H1 (cell line): Measurements from ENCODE around the gene SF3B3. TPM values are rescaled to one million over a fixed set of nuclear protein-coding genes. Genes with fewer than 3 reads are reported as not detected.

Source experiments
- CTCF ChIA-PET: fragments of 300-600 bp; sonication (Branson Sonifier 250); formaldehyde crosslinking; loops from one replicate; lab custom pipeline; 2021; ENCODE audit not compliant: partially characterized antibody; lab: Charles Lee
- POLR2A ChIA-PET: fragments of 300-600 bp; sonication (Branson Sonifier 250); formaldehyde crosslinking; loops from one replicate; lab custom pipeline; 2021; ENCODE audit warnings: inconsistent platforms; ENCODE audit not compliant: partially characterized antibody; lab: Charles Lee
- DNase-seq, 2 experiments: peaks; one replicate each; pipeline versions ENCODE4 v3.0.0 to v3.0.0-alpha.2; 2010 to 2022; ENCODE audit warnings: low spot score in 2 of 2, low read depth in 1 of 2, mixed read lengths in 1 of 2
- FAIRE-seq: peaks from 2 replicates; lab custom pipeline; 2011; peaks lifted over from hg19 to GRCh38; lab: Jason Lieb, UNC
- H2AFZ ChIP-seq: 2 replicates; pipeline ENCODE4 v1.8.1; 2012; ENCODE audit warnings: low read length, inconsistent platforms
- H2AK5ac ChIP-seq: 2 replicates; pipeline ENCODE4 v1.6.1; 2013; ENCODE audit warnings: low read depth, low read length
- H2BK120ac ChIP-seq: replicated peaks from 2 replicates; pipeline ENCODE3; 2013; ENCODE audit warnings: low read depth, low read length, inconsistent platforms
- H2BK12ac ChIP-seq: 2 replicates; pipeline ENCODE4 v1.6.1; 2013; ENCODE audit warnings: low read depth, low read length
- H2BK15ac ChIP-seq: 2 replicates; pipeline ENCODE4 v1.6.1; 2013; ENCODE audit warnings: low read length
- H2BK20ac ChIP-seq: 2 replicates; pipeline ENCODE4 v1.6.1; 2013; ENCODE audit warnings: low read length
- H2BK5ac ChIP-seq: 2 replicates; pipeline ENCODE4 v1.6.1; 2013; ENCODE audit warnings: low read depth, low read length
- H3K14ac ChIP-seq: 2 replicates; pipeline ENCODE4 v1.6.1; 2013; ENCODE audit warnings: inconsistent platforms; ENCODE audit not compliant: insufficient read length
- H3K18ac ChIP-seq: 2 replicates; pipeline ENCODE4 v1.6.1; 2013; ENCODE audit warnings: low read length; ENCODE audit errors: extremely low read depth
- H3K23ac ChIP-seq: 2 replicates; pipeline ENCODE4 v1.6.1; 2013; ENCODE audit warnings: inconsistent platforms; ENCODE audit not compliant: insufficient read length
- H3K23me2 ChIP-seq: 2 replicates; pipeline ENCODE4 v1.6.1; 2013; ENCODE audit warnings: low read depth, low read length
- H3K27ac ChIP-seq: 2 replicates; pipeline ENCODE4 v1.6.1; 2011; ENCODE audit warnings: low read depth, low read length, inconsistent platforms
- H3K27me3 ChIP-seq, 4 experiments: replicated peaks in 1 of 4; 1 replicate in 1 of 4; 2 replicates in 3 of 4; pipeline versions ENCODE4 v1.6.1 to v1.8.1; 2011 to 2013; ENCODE audit warnings: low read length in 3 of 4, mild to moderate bottlenecking in 3 of 4, inconsistent platforms in 2 of 4, mixed read lengths in 2 of 4, moderate library complexity in 1 of 4; ENCODE audit not compliant: control insufficient read depth in 3 of 4, insufficient read depth in 3 of 4; ENCODE audit errors: extremely low read depth in 1 of 4
- H3K36me3 ChIP-seq, 4 experiments: 2 replicates each; pipeline versions ENCODE4 v1.6.1 to v1.8.1; 2011 to 2013; ENCODE audit warnings: mild to moderate bottlenecking in 4 of 4, low read length in 3 of 4, moderate library complexity in 2 of 4, control low read depth in 1 of 4, inconsistent platforms in 1 of 4; ENCODE audit not compliant: insufficient read depth in 4 of 4, control insufficient read depth in 2 of 4
- H3K4ac ChIP-seq: replicated peaks from 2 replicates; pipeline ENCODE3; 2013; ENCODE audit warnings: low read length, low read depth, mixed read lengths, inconsistent platforms; ENCODE audit not compliant: insufficient read length
- H3K4me1 ChIP-seq, 4 experiments: replicated peaks in 1 of 4; 1 replicate in 1 of 4; 2 replicates in 3 of 4; pipeline versions ENCODE4 v1.6.1 to v1.8.1; 2011 to 2013; ENCODE audit warnings: low read length in 3 of 4, inconsistent platforms in 2 of 4, mixed read lengths in 1 of 4; ENCODE audit not compliant: insufficient read depth in 4 of 4, control insufficient read depth in 3 of 4
- H3K4me2 ChIP-seq, 2 experiments: 2 replicates each; pipeline versions ENCODE4 v1.6.1 to v1.8.1; 2011 to 2013; ENCODE audit warnings: low read depth in 2 of 2, low read length in 2 of 2, control low read depth in 1 of 2, inconsistent platforms in 1 of 2, mild to moderate bottlenecking in 1 of 2; ENCODE audit not compliant: insufficient read depth in 1 of 2
- H3K4me3 ChIP-seq, 4 experiments: fragments of 200-600, 300-600 bp in 1 of 4; sonication (generic), shearing (Covaris generic), sonication (Bioruptor Twin) in 1 of 4; 2 replicates each; pipeline versions ENCODE4 v1.5.1 to v1.8.1; 2011 to 2016; ENCODE audit warnings: low read length in 4 of 4, low read depth in 3 of 4, control low read depth in 2 of 4, inconsistent platforms in 2 of 4, mild to moderate bottlenecking in 2 of 4, mixed read lengths in 1 of 4, moderate library complexity in 1 of 4; ENCODE audit not compliant: insufficient read depth in 2 of 4; ENCODE audit errors: extremely low read depth in 1 of 4
- H3K56ac ChIP-seq: replicated peaks from 2 replicates; pipeline ENCODE3; 2013; ENCODE audit warnings: low read depth, mild to moderate bottlenecking, mixed read lengths, low read length, inconsistent platforms; ENCODE audit not compliant: insufficient read length
- H3K79me1 ChIP-seq: 2 replicates; pipeline ENCODE4 v1.6.1; 2013; ENCODE audit warnings: low read depth, low read length, control low read depth
- H3K79me2 ChIP-seq, 2 experiments: 2 replicates each; pipeline versions ENCODE4 v1.6.1 to v1.8.1; 2012 to 2013; ENCODE audit warnings: low read length in 2 of 2, mild to moderate bottlenecking in 2 of 2, inconsistent platforms in 1 of 2; ENCODE audit not compliant: insufficient read depth in 2 of 2, control insufficient read depth in 1 of 2
- H3K9ac ChIP-seq, 4 experiments: replicated peaks in 1 of 4; 1 replicate in 1 of 4; 2 replicates in 3 of 4; pipeline versions ENCODE4 v1.6.1 to v1.8.1; 2011 to 2013; ENCODE audit warnings: low read depth in 3 of 4, low read length in 3 of 4, control low read depth in 2 of 4, mild to moderate bottlenecking in 2 of 4, moderate library complexity in 2 of 4, inconsistent platforms in 1 of 4; ENCODE audit errors: extremely low read depth in 1 of 4
- H3K9me3 ChIP-seq, 2 experiments: 2 replicates each; pipeline versions ENCODE4 v1.6.1 to v1.8.1; 2012 to 2013; ENCODE audit warnings: mild to moderate bottlenecking in 2 of 2, moderate library complexity in 2 of 2, control low read depth in 1 of 2, inconsistent platforms in 1 of 2, low read depth in 1 of 2, low read length in 1 of 2, mixed read lengths in 1 of 2; ENCODE audit not compliant: insufficient read depth in 2 of 2
- H4K20me1 ChIP-seq, 2 experiments: replicated peaks in 1 of 2; 2 replicates each; pipeline versions ENCODE3 to v1.8.1; 2011 to 2013; ENCODE audit warnings: inconsistent platforms in 2 of 2, low read length in 2 of 2, mild to moderate bottlenecking in 1 of 2; ENCODE audit not compliant: insufficient read depth in 2 of 2, control insufficient read depth in 1 of 2
- H4K5ac ChIP-seq: 2 replicates; pipeline ENCODE4 v1.6.1; 2013; ENCODE audit warnings: low read length, low read depth, mixed read lengths, inconsistent platforms; ENCODE audit not compliant: insufficient read length
- H4K8ac ChIP-seq: 2 replicates; pipeline ENCODE4 v1.8.0; 2013; ENCODE audit warnings: mild to moderate bottlenecking, moderate library complexity, low read length, inconsistent platforms; ENCODE audit not compliant: insufficient read depth; ENCODE audit errors: extremely low read depth
- H4K91ac ChIP-seq: replicated peaks from 2 replicates; pipeline ENCODE3; 2013; ENCODE audit warnings: low read length, mixed read lengths, inconsistent platforms; ENCODE audit not compliant: insufficient read length
- CEBPB ChIP-seq: IDR thresholded peaks from 2 replicates; pipeline ENCODE4 v1.6.1; 2012; ENCODE audit warnings: low read depth, low read length
- POLR2A ChIP-seq, 2 experiments: IDR thresholded peaks; 1 replicate in 1 of 2; 2 replicates in 1 of 2; pipeline ENCODE4 v1.6.1; 2011; ENCODE audit warnings: low read depth in 2 of 2, low read length in 2 of 2, mild to moderate bottlenecking in 2 of 2; ENCODE audit errors: control extremely low read depth in 1 of 2
- POLR2AphosphoS5 ChIP-seq: IDR thresholded peaks from 2 replicates; pipeline ENCODE4 v1.6.1; 2011; ENCODE audit warnings: low read depth, low read length
- SRF ChIP-seq: IDR thresholded peaks from 2 replicates; pipeline ENCODE4 v1.6.1; 2011; ENCODE audit warnings: mild to moderate bottlenecking, low read depth, low read length, moderate library complexity
- WGBS, 2 experiments: shearing (Covaris generic) in 1 of 2; methylation state at CpG; one replicate each; pipeline versions ENCODE4 v1.1.6 to v1.1.7; 2013 to 2015; ENCODE audit warnings: low lambda C conversion rate in 2 of 2, mixed read lengths in 2 of 2, inconsistent platforms in 1 of 2, low coverage in 1 of 2, missing lambda C conversion rate in 1 of 2; ENCODE audit not compliant: insufficient replicate concordance in 2 of 2, insufficient coverage in 1 of 2, insufficient read length in 1 of 2; ENCODE audit errors: extremely low coverage in 1 of 2, missing lambda C conversion rate in 1 of 2; 5-methylcytosine and 5-hydroxymethylcytosine counted together
- polyA plus RNA-seq, 7 experiments: library from polyadenylated mRNA; depleted of rRNA in 3 of 7; stranded (reverse) in 5 of 7; unstranded in 2 of 7; fragments of >200 nt in 5 of 7; fragments of 200-250 nt in 2 of 7; gene quantifications; 1 replicate in 5 of 7; 2 replicates in 1 of 7; 4 replicates in 1 of 7; pipeline versions ENCODE4 v1.2.1 to v1.2.3, GENCODE V29; 2011 to 2013; ENCODE audit warnings: missing spikeins in 2 of 7, mixed read lengths in 2 of 7
- total RNA-seq: library from RNA; stranded (reverse); fragmentation: NEBNext Ultra II Directional; extraction: Animal tissue kit (Norgen Biotek cat#: 25700); gene quantifications from 2 replicates; pipeline ENCODE4 v1.2.1, GENCODE V29; 2021

Gene SF3B3
- total and polyA plus RNA-seq, 2 of the 8 experiments (the other 6 are each of a cell fraction or from before 2014, with no cell fraction given): 241 to 521 TPM

GRCh38 chr16:70576431-70577255 lies 53.0 kb downstream of the SF3B3 start:
- Histone ChIP-seq H2BK15ac (no peak overlapping the region), H3K27me3 (no peaks in the 10 kb centered on the region), H3K9me3 (no peaks in the 10 kb centered on the region), H2AK5ac (no peak overlapping the region), H3K4me1 (no peaks in the 10 kb centered on the region; a peak in 1 of 7 replicates), H3K4me2 (no peak overlapping the region), H4K5ac (no peak overlapping the region), H3K4ac (no peak overlapping the region), H4K91ac (no peak overlapping the region), H2BK12ac (no peak overlapping the region), H3K27ac (no peak overlapping the region), H3K36me3 (peaks cover 19 to 31% (median 28%) of the 10 kb centered on the region in 4 experiments), H2BK20ac (no peak overlapping the region), H2AFZ (no peak overlapping the region), H2BK5ac (no peak overlapping the region), H3K79me2 (no peaks in the 10 kb centered on the region), H4K20me1 (peaks cover 4 to 6% of the 10 kb centered on the region in 2 experiments), H2BK120ac (no peak overlapping the region)
- 86% methylated on average over 10 of the region's 10 CpGs; no CpG with 5 or more reads in 1 of the 2 experiments for WGBS, 2 experiments
- no peak for DNase-seq
- FAIRE-seq: no peak
- CTCF ChIA-PET: interaction anchor here (0.7 to 5.3 kb wide), 6 partner anchors 11 to 246 kb away, joined by 3 to 65 read pairs (median 4); no protein-coding TSS in a partner anchor
- peak; percentile 38 to 53; a peak in 1 of 3 replicates for TF ChIP-seq POLR2A (IDR thresholded peaks at IDR 0.05; ENCODE audit: control extremely low read depth in 1 of 2, low read depth in 2 of 2, low read length in 2 of 2)
- no peak for TF ChIP-seq SRF
- TF ChIP-seq CEBPB: 0 out of 2 replicates have a peak, but pooled peaks have one; percentile 61
- TF ChIP-seq POLR2AphosphoS5: peak; percentile 68
- TF ChIP-seq, all 59 proteins: peak for 3
- H3K14ac ChIP-seq: no peak overlapping the region
- no peaks in the 10 kb centered on the region for H3K23me2 ChIP-seq
- no peak overlapping the region for H3K9ac ChIP-seq
- no peak overlapping the region for H3K23ac ChIP-seq
- no peaks in the 10 kb centered on the region for H3K79me1 ChIP-seq
- peak overlapping the region; percentile 18; the same call in 1 of the 2 replicates for H4K8ac ChIP-seq
- H3K18ac ChIP-seq: no peak overlapping the region
- POLR2A ChIA-PET: interaction anchor here (0.6 to 27.1 kb wide), 22 partner anchors 9 to 318 kb away, joined by 3 to 525 read pairs (median 4); partner anchors contain the start of gene COG4
- no peak overlapping the region for H3K4me3 ChIP-seq
- no peak overlapping the region for H3K56ac ChIP-seq
